ENCODE data around the gene EML2.
A peak's percentile ranks its signal among the peaks of the same experiment; 100 is the strongest.

Gene EML2

GRCh38 chr19:45632468-45633196, 6.6 kb downstream of the EML2 start (continued):
- TF ChIP-seq ZFP69B (tag by site-specific recombination; IDR thresholded peaks at IDR 0.05) (peak; percentile 88), ZNF324 (tag by site-specific recombination; IDR thresholded peaks at IDR 0.05) (no peak), TRIM28 (IDR thresholded peaks at IDR 0.05; ENCODE audit: borderline replicate concordance, low read length) (no peak), SALL2 (tag by site-specific recombination; IDR thresholded peaks at IDR 0.05; ENCODE audit: borderline replicate concordance) (no peak), ZNF548 (tag by site-specific recombination; IDR thresholded peaks at IDR 0.05) (no peak), SCRT2 (tag by site-specific recombination; IDR thresholded peaks at IDR 0.05) (no peak), SP7 (tag by site-specific recombination; IDR thresholded peaks at IDR 0.05) (peak; percentile 66), ZNF266 (tag by site-specific recombination; IDR thresholded peaks at IDR 0.05; ENCODE audit: low read depth) (no peak), ZNF704 (tag by site-specific recombination; IDR thresholded peaks at IDR 0.05) (no peak), ZNF155 (tag by site-specific recombination; IDR thresholded peaks at IDR 0.05) (no peak), ZNF404 (tag by site-specific recombination; IDR thresholded peaks at IDR 0.05) (no peak), ZNF621 (tag by site-specific recombination; IDR thresholded peaks at IDR 0.05) (no peak), SETDB1 (IDR thresholded peaks at IDR 0.05; ENCODE audit: insufficient read length, low read length) (no peak), ZBTB1 (tag by site-specific recombination; IDR thresholded peaks at IDR 0.05) (no peak), ZBTB8A (tag by site-specific recombination; IDR thresholded peaks at IDR 0.05) (peak; percentile 96), ZNF654 (tag by site-specific recombination; IDR thresholded peaks at IDR 0.05; ENCODE audit: low read depth) (no peak), ZNF561 (tag by site-specific recombination; IDR thresholded peaks at IDR 0.05; ENCODE audit: borderline replicate concordance) (no peak), RBAK (tag by site-specific recombination; IDR thresholded peaks at IDR 0.05) (no peak), ZNF623 (tag by site-specific recombination; IDR thresholded peaks at IDR 0.05) (no peak), ZNF558 (tag by site-specific recombination; IDR thresholded peaks at IDR 0.05) (no peak), ELK4 (IDR thresholded peaks at IDR 0.05; ENCODE audit: borderline replicate concordance, low read depth, low read length) (no peak), ZNF121 (tag by site-specific recombination; IDR thresholded peaks at IDR 0.05) (no peak), ZNF488 (tag by site-specific recombination; IDR thresholded peaks at IDR 0.05) (no peak), OSR2 (tag by site-specific recombination; IDR thresholded peaks at IDR 0.05) (no peak), ZNF629 (tag by site-specific recombination; IDR thresholded peaks at IDR 0.05) (peak; percentile 84), ZNF19 (tag by site-specific recombination; IDR thresholded peaks at IDR 0.05; ENCODE audit: low read depth) (no peak), KLF16 (tag by site-specific recombination; IDR thresholded peaks at IDR 0.05) (peak; percentile 76), EGR2 (tag by site-specific recombination; IDR thresholded peaks at IDR 0.05; ENCODE audit: low read depth) (no peak), ZNF571 (tag by site-specific recombination; IDR thresholded peaks at IDR 0.05) (no peak), ZNF670 (tag by site-specific recombination; IDR thresholded peaks at IDR 0.05; ENCODE audit: low read depth) (no peak), ZNF48 (tag by site-specific recombination; IDR thresholded peaks at IDR 0.05) (no peak), WT1 (tag by site-specific recombination; IDR thresholded peaks at IDR 0.05) (no peak), KLF17 (tag by site-specific recombination; IDR thresholded peaks at IDR 0.05) (peak; percentile 85), SP2 (tag by site-specific recombination; IDR thresholded peaks at IDR 0.05) (peak; percentile 86)
- TF ChIP-seq, protein P1, sequence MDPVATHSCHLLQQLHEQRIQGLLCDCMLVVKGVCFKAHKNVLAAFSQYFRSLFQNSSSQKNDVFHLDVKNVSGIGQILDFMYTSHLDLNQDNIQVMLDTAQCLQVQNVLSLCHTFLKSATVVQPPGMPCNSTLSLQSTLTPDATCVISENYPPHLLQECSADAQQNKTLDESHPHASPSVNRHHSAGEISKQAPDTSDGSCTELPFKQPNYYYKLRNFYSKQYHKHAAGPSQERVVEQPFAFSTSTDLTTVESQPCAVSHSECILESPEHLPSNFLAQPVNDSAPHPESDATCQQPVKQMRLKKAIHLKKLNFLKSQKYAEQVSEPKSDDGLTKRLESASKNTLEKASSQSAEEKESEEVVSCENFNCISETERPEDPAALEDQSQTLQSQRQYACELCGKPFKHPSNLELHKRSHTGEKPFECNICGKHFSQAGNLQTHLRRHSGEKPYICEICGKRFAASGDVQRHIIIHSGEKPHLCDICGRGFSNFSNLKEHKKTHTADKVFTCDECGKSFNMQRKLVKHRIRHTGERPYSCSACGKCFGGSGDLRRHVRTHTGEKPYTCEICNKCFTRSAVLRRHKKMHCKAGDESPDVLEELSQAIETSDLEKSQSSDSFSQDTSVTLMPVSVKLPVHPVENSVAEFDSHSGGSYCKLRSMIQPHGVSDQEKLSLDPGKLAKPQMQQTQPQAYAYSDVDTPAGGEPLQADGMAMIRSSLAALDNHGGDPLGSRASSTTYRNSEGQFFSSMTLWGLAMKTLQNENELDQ (tag by site-specific recombination; IDR thresholded peaks at IDR 0.05; ENCODE audit: low read depth) = no peak
